ENCODE results near the gene FAM216A.
"Not testable (repeated sequence)": the region's sequence is repeated elsewhere in the genome, so short reads cannot be mapped to it uniquely, and the experiment has no call there.

Gene FAM216A

GRCh38 chr12:110513842-110514241, 45.2 kb downstream of the FAM216A start:
- Histone ChIP-seq H3K27me3 (ENCODE audit: insufficient read depth, low read length, poor library complexity, severe bottlenecking) (no peaks in the 10 kb centered on the region), H3F3A (ENCODE audit: low read depth) (no peaks in the 10 kb centered on the region), H3K9me2 (replicated peaks; ENCODE audit: low read depth, low read length) (no peaks in the 10 kb centered on the region), H3K9ac (ENCODE audit: low read depth, low read length, poor library complexity, severe bottlenecking) (no peak overlapping the region), H3K9me3 (ENCODE audit: insufficient read depth, low read depth, low read length) (no peaks in the 10 kb centered on the region), H2AFZ (ENCODE audit: low read length) (no peak overlapping the region), H3K4me1 (ENCODE audit: insufficient read depth, low read length, poor library complexity, severe bottlenecking) (no peaks in the 10 kb centered on the region), H3K4me3 (ENCODE audit: low read length, poor library complexity, severe bottlenecking) (no peak overlapping the region), H3K4me2 (ENCODE audit: low read depth, low read length, poor library complexity, severe bottlenecking) (no peak overlapping the region), H4K20me1 (ENCODE audit: insufficient read depth, low read length, poor library complexity, severe bottlenecking) (no peaks in the 10 kb centered on the region), H3K36me3 (ENCODE audit: insufficient read depth, low read length) (no peaks in the 10 kb centered on the region), H3K79me2 (ENCODE audit: insufficient read depth, low read length) (no peaks in the 10 kb centered on the region)
- no peak for TF ChIP-seq CTCF (conservative IDR thresholded peaks at IDR 0.05; ENCODE audit: low read length)

- H3K4me3 ChIP-seq (ENCODE audit: low read length, poor library complexity, severe bottlenecking) = no peak overlapping the region
- H3K9ac ChIP-seq (ENCODE audit: low read depth, low read length, poor library complexity, severe bottlenecking) = no peak overlapping the region
- H3K4me2 ChIP-seq (ENCODE audit: low read depth, low read length, poor library complexity, severe bottlenecking) = no peak overlapping the region
- H4K20me1 ChIP-seq (ENCODE audit: insufficient read depth, low read length, poor library complexity, severe bottlenecking) = no peaks in the 10 kb centered on the region
- H3K9me3 ChIP-seq (ENCODE audit: insufficient read depth, low read depth, low read length) = no peaks in the 10 kb centered on the region
- no peaks in the 10 kb centered on the region for H3K36me3 ChIP-seq (ENCODE audit: insufficient read depth, low read length)
- H3K9me2 ChIP-seq (replicated peaks; ENCODE audit: low read depth, low read length) = no peaks in the 10 kb centered on the region
- H3K27me3 ChIP-seq (ENCODE audit: insufficient read depth, low read length, poor library complexity, severe bottlenecking) = no peaks in the 10 kb centered on the region
- TF ChIP-seq CTCF (conservative IDR thresholded peaks at IDR 0.05; ENCODE audit: low read length) (no peak), EZH2phosphoT487 (IDR thresholded peaks at IDR 0.05; ENCODE audit: borderline replicate concordance) (no peak)
- no peak overlapping the region for H2AFZ ChIP-seq (ENCODE audit: low read length)
- no peaks in the 10 kb centered on the region for H3F3A ChIP-seq (ENCODE audit: low read depth)
- no peaks in the 10 kb centered on the region for H3K4me1 ChIP-seq (ENCODE audit: insufficient read depth, low read length, poor library complexity, severe bottlenecking)
- no peaks in the 10 kb centered on the region for H3K79me2 ChIP-seq (ENCODE audit: insufficient read depth, low read length)
Measured at GRCh38 chr12:110514363-110514762, 45.7 kb downstream of the FAM216A start.

GRCh38 chr12:110516995-110517394, 48.4 kb downstream of the FAM216A start:
- Histone ChIP-seq H4K20me1 (ENCODE audit: insufficient read depth, low read length, poor library complexity, severe bottlenecking) (no peaks in the 10 kb centered on the region), H3K79me2 (ENCODE audit: insufficient read depth, low read length) (no peaks in the 10 kb centered on the region), H3K9me2 (replicated peaks; ENCODE audit: low read depth, low read length) (no peaks in the 10 kb centered on the region), H3K4me2 (ENCODE audit: low read depth, low read length, poor library complexity, severe bottlenecking) (no peak overlapping the region), H3K4me3 (ENCODE audit: low read length, poor library complexity, severe bottlenecking) (no peak overlapping the region), H2AFZ (ENCODE audit: low read length) (no peak overlapping the region), H3K9me3 (ENCODE audit: insufficient read depth, low read depth, low read length) (no peaks in the 10 kb centered on the region), H3K27me3 (ENCODE audit: insufficient read depth, low read length, poor library complexity, severe bottlenecking) (no peaks in the 10 kb centered on the region), H3K36me3 (ENCODE audit: insufficient read depth, low read length) (no peaks in the 10 kb centered on the region), H3K9ac (ENCODE audit: low read depth, low read length, poor library complexity, severe bottlenecking) (no peak overlapping the region), H3F3A (ENCODE audit: low read depth) (no peaks in the 10 kb centered on the region), H3K4me1 (ENCODE audit: insufficient read depth, low read length, poor library complexity, severe bottlenecking) (no peaks in the 10 kb centered on the region)
- TF ChIP-seq CTCF (conservative IDR thresholded peaks at IDR 0.05; ENCODE audit: low read length) (no peak), EZH2phosphoT487 (IDR thresholded peaks at IDR 0.05; ENCODE audit: borderline replicate concordance) (no peak)

- not testable (repeated sequence) for H3K4me2 ChIP-seq (ENCODE audit: low read depth, low read length, poor library complexity, severe bottlenecking); H3K9me2 ChIP-seq (replicated peaks; ENCODE audit: low read depth, low read length); H3K9ac ChIP-seq (ENCODE audit: low read depth, low read length, poor library complexity, severe bottlenecking); H3K9me3 ChIP-seq (ENCODE audit: insufficient read depth, low read depth, low read length); H3K27me3 ChIP-seq (ENCODE audit: insufficient read depth, low read length, poor library complexity, severe bottlenecking); H4K20me1 ChIP-seq (ENCODE audit: insufficient read depth, low read length, poor library complexity, severe bottlenecking); H2AFZ ChIP-seq (ENCODE audit: low read length); H3K4me1 ChIP-seq (ENCODE audit: insufficient read depth, low read length, poor library complexity, severe bottlenecking); H3K36me3 ChIP-seq (ENCODE audit: insufficient read depth, low read length); H3F3A ChIP-seq (ENCODE audit: low read depth); H3K4me3 ChIP-seq (ENCODE audit: low read length, poor library complexity, severe bottlenecking); H3K79me2 ChIP-seq (ENCODE audit: insufficient read depth, low read length)
Measured at GRCh38 chr12:110518014-110518413, 49.4 kb downstream of the FAM216A start.

GRCh38 chr12:110520876-110521712, 52.4 kb downstream of the FAM216A start:
- H3F3A ChIP-seq (ENCODE audit: low read depth); H3K9me2 ChIP-seq (replicated peaks; ENCODE audit: low read depth, low read length); H3K79me2 ChIP-seq (ENCODE audit: insufficient read depth, low read length); H4K20me1 ChIP-seq (ENCODE audit: insufficient read depth, low read length, poor library complexity, severe bottlenecking); H3K9me3 ChIP-seq (ENCODE audit: insufficient read depth, low read depth, low read length); H3K4me2 ChIP-seq (ENCODE audit: low read depth, low read length, poor library complexity, severe bottlenecking); H3K36me3 ChIP-seq (ENCODE audit: insufficient read depth, low read length); H3K4me3 ChIP-seq (ENCODE audit: low read length, poor library complexity, severe bottlenecking); H2AFZ ChIP-seq (ENCODE audit: low read length); H3K4me1 ChIP-seq (ENCODE audit: insufficient read depth, low read length, poor library complexity, severe bottlenecking); H3K27me3 ChIP-seq (ENCODE audit: insufficient read depth, low read length, poor library complexity, severe bottlenecking); H3K9ac ChIP-seq (ENCODE audit: low read depth, low read length, poor library complexity, severe bottlenecking): not testable (repeated sequence)
